Left colon (tissue), 2 donors: ENCODE data around the gene UNC13B. TPM values are rescaled to one million over a fixed set of nuclear protein-coding genes. Genes with fewer than 3 reads are reported as not detected.

ENCODE experiments used
- ATAC-seq: fragments of 200-7000 bp; cut with Tn5 transposase; one replicate; pipeline ENCODE4 v1.9.1; 2020; ENCODE audit warnings: mild to moderate bottlenecking, moderate library complexity
- DNase-seq, 2 donors: peaks; one replicate each; pipeline ENCODE4 v3.0.0-alpha.2; 2020
- intact Hi-C, 2 donors: fragments of 100-400 bp; cut with DNase I in 1 of 2; cut with micrococcal nuclease in 1 of 2; formaldehyde crosslinking; loops; one replicate each; pipeline versions ENCODE4 v1.11.2 to v1.14.0; 2022; cut with DNase I, micrococcal nuclease
- total RNA-seq, 2 donors: library from RNA; stranded (reverse); fragmentation: NEBNext Ultra II Directional; extraction: Animal tissue kit (Norgen Biotek cat#: 25700); gene quantifications; one replicate each; pipeline ENCODE4 v1.2.1, GENCODE V29; 2021
- donor health status: DM: no; HTN: no; CAD: no.
- donor health status: DM: yes; HTN: yes; CAD: no.

The UNC13B gene
- total RNA-seq, 2 donors from 2014 or later: 52.3 to 69.4 TPM

DNA sequence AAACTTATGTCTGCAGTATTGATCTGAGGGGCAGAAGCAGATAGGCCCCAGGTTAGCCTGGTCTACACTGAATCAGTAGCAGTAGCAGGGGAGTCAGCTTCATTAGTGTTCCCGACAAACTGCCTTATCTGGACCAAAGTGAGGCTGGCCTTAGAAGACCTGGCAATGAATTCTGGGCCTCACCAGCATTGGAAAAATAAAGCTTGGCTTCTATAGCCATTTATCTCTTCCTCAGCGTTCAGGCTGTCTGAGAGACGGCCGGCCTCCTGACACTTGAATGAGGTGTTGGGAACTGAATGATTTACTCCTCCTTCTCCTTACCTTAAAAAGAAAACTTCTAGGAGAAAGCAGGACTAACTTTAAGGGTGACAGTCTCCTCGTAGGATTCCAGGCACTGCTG, 186.3 kb downstream of the UNC13B start:
- ATAC-seq (no peak), DNase-seq (no peak)
- intact Hi-C loops: no loop called here

GRCh38 chr9:35349287-35349990, 187.6 kb downstream of the UNC13B start:
- DNase-seq: no peak
- intact Hi-C loops: no loop called here
- no peak for ATAC-seq

- DNase-seq (no peak), ATAC-seq (no peak)
- intact Hi-C loops: no loop called here
Observed at GRCh38 chr9:35350212-35350611, 188.4 kb downstream of the UNC13B start.

- ATAC-seq: no peak
- intact Hi-C loops: no loop called here
- no peak for DNase-seq
Observed at GRCh38 chr9:35350827-35351549, 189.2 kb downstream of the UNC13B start.

DNA sequence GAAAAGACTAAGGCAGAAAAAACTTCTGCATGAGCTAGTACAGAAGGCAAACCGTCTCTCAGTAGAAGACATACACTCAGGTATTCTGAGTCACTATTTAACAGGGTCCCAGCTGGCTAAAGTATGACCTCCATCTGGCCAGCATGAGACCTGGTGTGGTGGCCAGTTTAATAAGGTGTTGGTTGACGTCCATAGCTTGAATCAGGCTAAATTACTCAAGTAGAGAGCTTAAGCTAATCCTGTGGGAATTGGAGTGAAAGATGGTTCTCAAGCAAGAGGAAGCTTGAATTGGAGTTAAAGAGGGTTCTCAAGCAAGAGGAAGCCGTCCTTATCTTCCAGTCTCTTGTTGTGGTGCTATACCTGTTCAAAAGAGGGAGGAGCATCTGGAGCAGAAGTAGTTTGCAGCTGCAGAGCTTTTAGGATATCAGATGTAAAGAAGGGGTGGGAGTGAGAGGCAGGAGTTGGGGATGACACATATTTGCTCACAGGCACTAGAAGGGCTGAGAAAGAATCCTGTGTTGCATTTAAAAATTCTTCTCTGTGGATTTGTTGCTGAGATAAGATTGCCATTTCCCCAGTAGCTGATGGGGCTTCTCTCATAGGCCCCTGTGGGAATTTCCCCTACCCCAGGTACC, 192.0 kb downstream of the UNC13B start:
- no peak for ATAC-seq
- intact Hi-C loops: no loop called here

GRCh38 chr9:35355939-35356338, 194.1 kb downstream of the UNC13B start:
- ATAC-seq (no peak), DNase-seq (no peak)
- intact Hi-C loops: no loop called here

More for the DNA sequence above, 192.0 kb downstream of the UNC13B start:
- no peak for DNase-seq

- intact Hi-C loops: no loop called here
- DNase-seq (no peak), ATAC-seq (no peak)
Observed at GRCh38 chr9:35357116-35357515, 195.3 kb downstream of the UNC13B start.

DNA sequence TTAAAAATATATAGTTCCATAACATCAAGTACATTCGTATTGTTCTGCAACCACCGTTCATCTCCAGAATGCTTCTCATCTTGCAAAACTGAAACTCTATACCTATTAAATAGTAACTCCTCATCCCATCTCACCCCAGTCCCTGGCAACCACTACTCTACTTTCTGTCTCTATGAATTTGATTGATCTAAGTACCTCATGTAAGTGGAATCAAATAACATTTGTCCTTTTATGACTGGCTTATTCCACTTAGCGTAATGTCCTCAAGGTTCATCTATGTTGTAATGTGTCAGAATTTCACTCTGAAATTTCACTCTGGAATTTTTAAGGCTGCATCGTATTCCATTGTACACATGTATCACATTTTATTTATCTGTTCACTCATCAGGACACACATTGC, 196.0 kb downstream of the UNC13B start:
- DNase-seq (no peak), ATAC-seq (no peak)
- intact Hi-C loops: no loop called here

DNA sequence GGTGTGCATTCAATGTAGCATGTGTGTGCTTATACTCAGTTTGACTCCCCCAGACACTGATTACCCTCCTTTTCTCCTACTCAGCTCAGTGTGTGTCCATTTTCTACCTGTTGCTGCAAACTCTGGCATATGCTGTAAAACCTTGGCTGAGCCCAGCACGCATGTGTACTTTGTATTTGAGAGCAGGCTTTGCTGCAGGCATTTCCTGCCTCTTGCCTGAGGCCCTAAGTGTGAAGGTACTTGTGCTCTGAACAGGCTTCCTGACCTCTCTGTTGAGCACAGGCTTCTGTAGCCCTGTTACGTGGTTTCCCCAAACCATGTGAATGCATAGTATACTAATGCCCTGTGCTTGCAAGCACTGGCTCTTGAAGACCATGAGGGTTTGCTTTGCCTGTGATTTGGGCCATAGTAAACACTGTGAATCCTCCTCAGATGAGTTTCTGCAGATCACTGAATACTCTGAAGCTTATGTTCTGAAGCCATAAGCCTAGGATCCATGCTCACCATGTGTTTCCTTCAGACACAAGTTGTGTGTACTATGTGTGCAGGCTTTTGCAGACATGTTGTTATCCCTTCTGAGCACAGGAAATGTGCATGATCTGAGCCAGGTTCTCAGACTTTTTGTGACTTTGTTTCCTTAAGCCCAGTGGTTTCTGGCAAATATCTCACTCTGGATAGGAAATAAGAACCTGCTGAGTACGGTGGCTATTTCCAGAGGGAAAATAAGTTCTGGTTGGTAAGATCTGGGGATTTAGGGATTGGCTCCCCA, 203.2 kb downstream of the UNC13B start:
- DNase-seq (no peak), ATAC-seq (peak; percentile 66)
- intact Hi-C loops: no loop called here

- intact Hi-C loops: no loop called here
- DNase-seq (no peak), ATAC-seq (no peak)
Observed at GRCh38 chr9:35366627-35367026, 204.8 kb downstream of the UNC13B start.

DNA sequence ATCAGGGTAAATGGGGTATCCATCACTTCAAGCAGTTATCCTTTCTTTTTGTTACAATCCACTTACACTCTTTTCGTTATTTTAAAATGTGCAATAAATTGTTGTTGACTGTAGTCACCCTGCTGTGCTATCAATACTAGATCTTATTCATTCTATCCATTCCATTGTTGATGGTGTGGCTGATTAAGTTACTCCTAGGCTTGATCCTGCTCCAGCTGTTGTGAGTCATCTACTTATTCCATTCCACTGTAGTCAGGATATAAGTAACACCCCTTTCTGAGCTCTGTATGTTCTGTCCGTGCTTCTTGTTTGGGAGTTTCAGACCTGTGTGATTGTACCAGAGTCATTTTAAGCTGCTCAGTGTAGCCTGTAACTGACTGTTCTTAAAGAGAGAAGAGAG, 205.6 kb downstream of the UNC13B start:
- no peak for ATAC-seq
- intact Hi-C loops: no loop called here
- no peak for DNase-seq

DNA sequence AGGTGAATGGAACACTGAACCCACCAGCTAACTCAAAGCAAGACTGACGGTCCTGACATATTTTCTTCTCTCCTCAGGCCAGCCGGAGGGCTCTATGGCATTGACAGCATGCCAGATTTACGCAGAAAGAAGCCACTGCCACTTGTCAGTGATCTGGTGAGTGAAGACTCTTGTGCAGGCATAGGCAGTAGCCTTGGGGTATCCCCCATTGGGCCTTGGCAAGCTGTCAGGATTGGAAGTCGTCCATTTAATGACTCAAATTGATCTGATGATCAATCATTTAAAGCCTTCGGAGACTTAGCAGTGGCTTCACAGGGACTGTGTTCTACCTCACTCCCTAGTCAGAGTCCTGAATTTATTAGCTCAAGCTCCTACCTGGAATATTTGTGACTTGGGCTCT, 208.4 kb downstream of the UNC13B start:
- ATAC-seq (no peak), DNase-seq (no peak)
- intact Hi-C loops: no loop called here

DNA sequence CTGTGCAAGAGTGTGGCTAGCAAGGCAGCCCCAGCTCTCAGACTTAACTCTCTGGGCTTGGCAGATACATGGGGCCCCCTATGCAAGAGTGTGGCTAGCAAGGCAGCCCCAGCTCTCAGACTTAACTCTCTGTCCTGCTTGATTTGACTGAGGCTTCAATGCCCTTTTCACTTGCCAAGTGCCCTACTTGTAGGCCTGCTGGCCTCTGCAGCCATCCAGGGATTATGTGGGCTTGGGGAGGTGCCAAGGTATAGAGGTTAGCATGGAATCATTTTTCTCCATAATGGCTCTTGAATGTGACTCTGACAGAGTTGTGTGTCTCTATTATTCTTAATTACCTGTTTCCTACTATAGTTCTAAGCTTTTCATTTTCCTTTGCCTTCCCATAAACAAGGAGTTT, 212.6 kb downstream of the UNC13B start:
- DNase-seq (no peak), ATAC-seq (no peak)
- intact Hi-C loops: no loop called here

DNA sequence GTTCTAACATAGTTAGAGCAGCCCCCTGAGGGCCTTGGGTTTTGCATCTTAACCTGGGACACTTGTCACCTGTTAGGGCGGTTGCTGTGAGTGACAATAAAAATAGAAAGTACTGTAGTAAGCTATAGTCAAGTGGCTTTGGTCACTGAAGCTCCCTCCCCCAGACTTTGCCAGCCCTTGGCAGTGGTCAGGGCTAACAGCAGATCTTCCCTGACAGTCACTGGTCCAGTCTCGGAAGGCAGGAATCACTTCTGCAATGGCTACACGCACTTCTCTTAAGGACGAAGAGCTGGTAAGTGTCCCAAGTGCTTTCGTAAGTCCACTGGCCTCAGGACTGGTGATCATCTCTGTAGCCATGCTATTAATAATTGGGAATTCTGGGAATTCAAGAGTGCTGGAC, 213.1 kb downstream of the UNC13B start:
- no peak for ATAC-seq
- DNase-seq: no peak
- intact Hi-C loops: no loop called here

DNA sequence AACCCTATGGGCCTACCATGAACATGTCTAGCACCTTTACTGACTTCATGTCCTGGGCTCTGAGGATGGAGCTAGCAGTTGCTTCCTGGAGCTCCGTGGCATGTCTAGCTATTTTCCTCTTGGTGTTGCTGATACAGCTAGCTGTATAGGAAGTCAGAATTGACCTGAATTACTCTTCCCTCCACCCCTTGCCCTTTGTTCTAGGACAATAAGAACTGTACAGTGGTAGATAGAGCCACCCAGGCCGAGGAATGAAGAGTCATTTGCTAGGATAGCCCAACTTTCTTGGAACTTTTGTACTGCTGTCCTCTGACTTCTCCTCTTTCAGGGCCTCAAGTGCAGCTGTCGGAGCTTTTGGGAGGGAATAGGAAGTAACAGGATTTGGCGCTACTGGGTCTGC, 218.2 kb downstream of the UNC13B start:
- intact Hi-C loops: no loop called here

GRCh38 chr9:35380619-35381018, 218.8 kb downstream of the UNC13B start:
- intact Hi-C loops: no loop called here
- ATAC-seq: no peak
- DNase-seq: no peak

More for the DNA sequence above, 218.2 kb downstream of the UNC13B start:
- ATAC-seq: peak; percentile 91
- DNase-seq: no peak

DNA sequence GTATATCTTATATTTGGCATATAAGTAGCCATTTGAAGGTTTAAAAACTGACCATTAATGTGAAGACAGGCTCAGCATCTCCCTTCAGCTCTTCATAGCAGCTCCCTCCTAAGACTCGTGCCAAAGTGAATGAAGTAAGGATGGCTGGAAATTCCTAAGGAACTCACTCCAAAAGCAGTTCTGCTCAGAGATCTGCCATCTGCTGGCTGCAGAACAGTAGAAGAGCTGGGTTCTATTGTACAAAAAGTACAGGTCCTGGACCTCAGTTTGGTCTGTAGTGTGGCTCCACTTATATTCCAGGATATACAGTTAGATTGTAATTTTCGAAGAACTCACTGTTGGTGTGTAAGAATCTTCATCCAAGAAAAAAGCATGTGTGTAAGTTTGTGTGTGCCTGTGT, 223.2 kb downstream of the UNC13B start:
- ATAC-seq: no peak
- intact Hi-C loops: no loop called here
- DNase-seq: no peak

- ATAC-seq: no peak
- DNase-seq: no peak
- intact Hi-C loops: no loop called here
Observed at GRCh38 chr9:35395076-35395705, 233.4 kb downstream of the UNC13B start.

- no peak for ATAC-seq
- intact Hi-C loops: no loop called here
- no peak for DNase-seq
Observed at GRCh38 chr9:35395706-35396101, 233.9 kb downstream of the UNC13B start.
